NCI-H460 (cell line): Measurements from ENCODE around the gene RNFT2. TPM values are rescaled to one million over a fixed set of nuclear protein-coding genes. Genes with fewer than 3 reads are reported as not detected.

ENCODE experiments used
- DNase-seq: peaks from one replicate; pipeline ENCODE4 v3.0.0-alpha.2; 2016; ENCODE audit warnings: low read depth; ENCODE audit errors: extremely low read depth
- total RNA-seq: library from RNA; depleted of rRNA; stranded (reverse); fragments of >200 nt; shearing (Covaris generic); gene quantifications from 2 replicates; pipeline ENCODE4 v1.2.3, GENCODE V29; 2014

The RNFT2 gene
- total RNA-seq, 1 experiment from 2014 or later: 20.8 TPM

GRCh38 chr12:116867523-116867922 is 129.4 kb downstream of the RNFT2 start:
- DNase-seq: no peak

- DNase-seq: no peak
These were observed 132.2 kb downstream of the RNFT2 start for GRCh38 chr12:116870306-116870705.

- DNase-seq: no peak
These were observed 136.3 kb downstream of the RNFT2 start for GRCh38 chr12:116874324-116874995.

- no peak for DNase-seq
These were observed 138.2 kb downstream of the RNFT2 start for GRCh38 chr12:116876151-116876869.

GRCh38 chr12:116878567-116879508 is 140.7 kb downstream of the RNFT2 start:
- DNase-seq: no peak

GRCh38 chr12:116879509-116880212 is 141.5 kb downstream of the RNFT2 start:
- no peak for DNase-seq

DNA sequence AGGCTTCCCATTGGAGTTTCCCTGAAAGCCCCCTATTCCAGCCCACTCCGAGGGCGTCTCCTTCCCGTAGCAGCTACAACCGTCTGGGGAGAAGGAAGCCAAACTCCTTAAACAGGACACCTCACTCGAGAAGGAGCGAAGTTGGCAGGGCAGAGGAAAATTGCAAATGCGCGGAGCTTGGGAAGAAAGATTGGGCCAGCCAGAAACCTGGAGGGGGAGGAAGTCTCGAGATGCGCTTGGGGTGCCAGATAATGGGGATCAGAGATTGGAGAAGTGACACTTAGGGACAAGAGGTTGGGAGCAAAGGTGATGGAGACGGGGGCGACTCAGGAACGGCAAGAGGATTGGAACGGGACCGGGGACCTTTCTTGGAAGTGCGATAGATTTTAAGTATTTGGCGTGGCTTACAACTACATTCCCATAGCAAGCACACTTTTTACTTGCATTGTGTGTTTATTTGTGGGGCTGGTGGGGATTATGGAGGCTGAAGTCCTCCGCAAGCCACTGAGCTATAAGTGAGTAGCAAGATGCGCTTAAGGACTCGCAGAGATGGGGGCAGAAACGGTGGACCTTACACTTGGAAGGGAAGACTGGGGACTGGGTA is 142.2 kb downstream of the RNFT2 start:
- DNase-seq: no peak

GRCh38 chr12:116880817-116881324 is 142.8 kb downstream of the RNFT2 start:
- peak; percentile 32 for DNase-seq

- no peak for DNase-seq
These were observed 143.3 kb downstream of the RNFT2 start, which contains the start of gene HRK for GRCh38 chr12:116881325-116881876. Gene HRK (minus strand): TSS chr12:116881441. CDS start chr12:116881307, 134 bp downstream.

DNA sequence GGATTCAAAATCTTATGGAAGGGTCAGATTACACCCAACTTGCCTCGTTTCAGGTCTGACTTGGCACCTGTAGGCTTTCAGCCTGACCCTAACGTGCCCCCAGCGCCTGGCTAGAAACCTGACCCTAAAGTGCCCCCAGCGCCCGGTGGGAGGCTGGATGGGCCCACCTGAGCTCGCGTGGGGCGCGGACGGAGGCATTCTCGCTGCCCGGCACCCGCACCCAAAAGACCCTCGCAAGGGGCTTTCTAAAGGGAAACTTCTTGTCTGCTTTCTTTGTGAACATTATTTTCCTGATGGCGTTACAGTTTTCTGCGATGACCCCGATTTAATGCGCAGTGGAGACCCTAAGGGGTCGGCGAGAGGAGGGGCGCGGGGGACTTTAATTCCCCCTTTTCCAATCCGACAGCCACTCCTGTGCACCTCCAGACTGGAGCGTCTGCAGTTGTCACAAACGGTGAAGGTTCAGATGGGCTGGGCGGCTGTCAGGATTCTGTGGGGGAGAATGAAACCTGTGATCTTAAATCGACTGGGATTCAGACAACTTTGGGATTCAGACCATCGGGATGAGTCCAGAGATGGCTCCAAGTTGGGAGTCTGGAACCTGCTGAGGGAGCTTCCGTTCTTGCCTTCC is 143.9 kb downstream of the RNFT2 start:
- no peak for DNase-seq

DNA sequence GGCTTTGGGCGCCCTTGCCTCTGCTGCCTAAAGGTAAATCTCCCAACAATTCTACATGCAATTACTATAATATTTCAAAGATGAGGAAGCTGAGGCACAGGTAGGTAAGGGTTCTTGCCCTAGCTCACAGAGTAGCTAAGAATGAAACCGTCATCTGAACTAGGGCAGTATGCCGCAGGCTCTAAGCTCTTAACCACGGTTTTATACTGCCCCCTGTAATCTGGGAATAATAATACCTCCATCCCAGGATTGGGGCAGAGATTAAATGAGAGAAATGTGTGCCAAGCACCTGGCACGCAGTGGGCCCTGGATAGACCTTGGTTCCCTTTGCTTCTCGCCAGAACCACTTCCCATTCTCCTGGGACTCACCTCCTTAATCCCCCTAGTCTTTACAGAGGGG is 144.6 kb downstream of the RNFT2 start:
- DNase-seq: peak; percentile 26

GRCh38 chr12:116884871-116885270 is 146.8 kb downstream of the RNFT2 start:
- no peak for DNase-seq

GRCh38 chr12:116885491-116885890 is 147.4 kb downstream of the RNFT2 start:
- no peak for DNase-seq

- no peak for DNase-seq
These were observed 149.1 kb downstream of the RNFT2 start for GRCh38 chr12:116887244-116887643.

- no peak for DNase-seq
These were observed 149.8 kb downstream of the RNFT2 start for GRCh38 chr12:116887897-116888296.

DNA sequence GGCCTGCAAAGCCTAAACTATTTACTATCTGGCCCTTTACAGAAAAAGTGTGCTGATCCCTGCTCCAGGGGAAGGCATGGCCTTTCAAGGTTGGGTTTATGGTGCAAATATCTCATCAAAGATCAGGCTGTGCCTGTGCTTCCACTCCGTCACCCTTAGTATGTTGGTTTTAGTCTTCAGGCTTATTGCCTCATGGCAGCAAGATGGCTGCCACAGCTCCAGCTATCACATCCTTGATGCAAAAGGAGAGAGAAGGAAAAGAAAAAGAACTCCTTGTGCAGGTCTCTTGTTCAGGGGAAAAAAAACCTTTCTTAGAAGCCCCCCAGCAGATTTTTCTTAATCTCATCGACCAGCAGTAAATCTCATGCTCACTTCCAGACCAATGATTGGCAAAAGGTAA is 152.2 kb downstream of the RNFT2 start:
- no peak for DNase-seq

DNA sequence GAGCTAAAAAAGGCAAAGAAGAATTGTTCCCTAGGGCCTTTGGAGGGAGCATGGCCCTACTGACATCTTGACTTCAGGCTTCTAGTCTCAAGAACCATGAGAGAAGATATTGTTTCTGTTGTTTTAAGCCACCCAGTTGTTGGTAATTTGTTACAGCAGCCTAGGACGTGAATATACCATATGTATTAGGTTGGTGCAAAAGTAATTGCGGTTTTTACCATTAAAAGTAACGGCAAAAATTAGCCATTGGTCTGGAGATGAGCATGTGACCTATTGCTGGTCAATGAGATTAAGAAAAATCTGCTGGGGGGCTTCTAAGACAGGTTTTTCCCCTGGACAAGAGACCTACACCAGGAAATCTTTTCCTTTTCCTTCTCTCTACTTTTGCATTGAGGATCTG is 152.9 kb downstream of the RNFT2 start:
- no peak for DNase-seq

GRCh38 chr12:116892349-116893140 is 154.4 kb downstream of the RNFT2 start:
- no peak for DNase-seq
